ENCODE measurements around the gene PRPH2.
A peak's percentile ranks its signal among the peaks of the same experiment; 100 is the strongest.
"Not testable (repeated sequence)": the region's sequence is repeated elsewhere in the genome, so short reads cannot be mapped to it uniquely, and the experiment has no call there.

Gene PRPH2

GRCh38 chr6:42710316-42710715 is 12.1 kb downstream of the PRPH2 start:
- H3K27ac ChIP-seq = no peak overlapping the region
- no peak for TF ChIP-seq ZFX (IDR thresholded peaks at IDR 0.05; ENCODE audit: borderline replicate concordance)
- TF ChIP-seq, protein P1, sequence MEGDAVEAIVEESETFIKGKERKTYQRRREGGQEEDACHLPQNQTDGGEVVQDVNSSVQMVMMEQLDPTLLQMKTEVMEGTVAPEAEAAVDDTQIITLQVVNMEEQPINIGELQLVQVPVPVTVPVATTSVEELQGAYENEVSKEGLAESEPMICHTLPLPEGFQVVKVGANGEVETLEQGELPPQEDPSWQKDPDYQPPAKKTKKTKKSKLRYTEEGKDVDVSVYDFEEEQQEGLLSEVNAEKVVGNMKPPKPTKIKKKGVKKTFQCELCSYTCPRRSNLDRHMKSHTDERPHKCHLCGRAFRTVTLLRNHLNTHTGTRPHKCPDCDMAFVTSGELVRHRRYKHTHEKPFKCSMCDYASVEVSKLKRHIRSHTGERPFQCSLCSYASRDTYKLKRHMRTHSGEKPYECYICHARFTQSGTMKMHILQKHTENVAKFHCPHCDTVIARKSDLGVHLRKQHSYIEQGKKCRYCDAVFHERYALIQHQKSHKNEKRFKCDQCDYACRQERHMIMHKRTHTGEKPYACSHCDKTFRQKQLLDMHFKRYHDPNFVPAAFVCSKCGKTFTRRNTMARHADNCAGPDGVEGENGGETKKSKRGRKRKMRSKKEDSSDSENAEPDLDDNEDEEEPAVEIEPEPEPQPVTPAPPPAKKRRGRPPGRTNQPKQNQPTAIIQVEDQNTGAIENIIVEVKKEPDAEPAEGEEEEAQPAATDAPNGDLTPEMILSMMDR (IDR thresholded peaks at IDR 0.05) = no peak

DNA sequence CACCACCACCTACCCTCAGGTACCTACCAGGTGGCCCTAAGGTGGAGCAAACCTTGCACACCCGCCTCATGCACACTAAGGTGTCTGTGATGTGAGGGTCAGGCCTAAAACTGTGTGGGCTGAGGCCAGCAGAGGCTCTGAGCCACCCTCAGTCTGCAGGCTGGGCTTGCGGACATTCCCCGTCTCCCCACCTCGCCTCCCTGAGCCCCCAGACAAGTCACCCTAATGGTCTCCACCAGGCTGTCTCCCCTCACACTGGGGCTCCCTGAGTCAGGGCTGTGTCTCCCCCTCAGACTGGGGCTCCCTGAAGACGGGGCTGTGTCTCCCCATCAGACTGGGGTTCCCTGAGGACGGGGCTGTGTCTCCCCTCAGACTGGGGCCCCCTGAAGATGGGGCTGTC is 12.5 kb downstream of the PRPH2 start:
- no peak for TF ChIP-seq ZFX (IDR thresholded peaks at IDR 0.05; ENCODE audit: borderline replicate concordance)
- TF ChIP-seq, protein P1 (IDR thresholded peaks at IDR 0.05) = no peak
- no peak overlapping the region for H3K27ac ChIP-seq

GRCh38 chr6:42708096-42708495 is 14.3 kb downstream of the PRPH2 start:
- H3K27ac ChIP-seq = no peak overlapping the region
- TF ChIP-seq, protein P1 (IDR thresholded peaks at IDR 0.05) = no peak
- no peak for TF ChIP-seq ZFX (IDR thresholded peaks at IDR 0.05; ENCODE audit: borderline replicate concordance)

GRCh38 chr6:42707595-42707994 is 14.8 kb downstream of the PRPH2 start:
- TF ChIP-seq ZFX (IDR thresholded peaks at IDR 0.05; ENCODE audit: borderline replicate concordance) = no peak
- TF ChIP-seq, protein P1 (IDR thresholded peaks at IDR 0.05) = no peak
- H3K27ac ChIP-seq = no peak overlapping the region

DNA sequence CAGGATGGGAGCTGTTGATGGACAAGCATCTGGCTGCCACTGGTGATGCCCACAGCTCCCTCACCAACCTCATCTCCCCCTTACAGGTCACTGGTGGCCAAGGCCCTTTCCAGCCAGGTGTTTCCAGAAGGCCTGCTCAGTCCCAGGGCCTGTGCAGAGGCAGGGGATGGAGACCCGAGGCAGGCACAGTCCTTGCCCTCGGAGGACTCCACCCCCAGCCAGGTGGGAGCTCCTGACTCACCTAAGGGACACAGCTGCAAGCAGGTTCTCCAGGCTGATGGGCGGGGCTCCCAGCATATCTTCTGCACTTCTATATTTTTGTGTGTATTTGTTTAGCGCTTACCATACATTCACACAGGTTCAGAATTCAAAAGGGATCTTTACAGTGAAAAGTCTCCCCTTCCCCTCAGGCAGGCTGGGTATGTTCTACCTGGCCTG is 17.4 kb downstream of the PRPH2 start:
- peak overlapping the region; percentile 43 for H3K27ac ChIP-seq
- TF ChIP-seq, protein P1 (IDR thresholded peaks at IDR 0.05) = no peak
- no peak for TF ChIP-seq ZFX (IDR thresholded peaks at IDR 0.05; ENCODE audit: borderline replicate concordance)

DNA sequence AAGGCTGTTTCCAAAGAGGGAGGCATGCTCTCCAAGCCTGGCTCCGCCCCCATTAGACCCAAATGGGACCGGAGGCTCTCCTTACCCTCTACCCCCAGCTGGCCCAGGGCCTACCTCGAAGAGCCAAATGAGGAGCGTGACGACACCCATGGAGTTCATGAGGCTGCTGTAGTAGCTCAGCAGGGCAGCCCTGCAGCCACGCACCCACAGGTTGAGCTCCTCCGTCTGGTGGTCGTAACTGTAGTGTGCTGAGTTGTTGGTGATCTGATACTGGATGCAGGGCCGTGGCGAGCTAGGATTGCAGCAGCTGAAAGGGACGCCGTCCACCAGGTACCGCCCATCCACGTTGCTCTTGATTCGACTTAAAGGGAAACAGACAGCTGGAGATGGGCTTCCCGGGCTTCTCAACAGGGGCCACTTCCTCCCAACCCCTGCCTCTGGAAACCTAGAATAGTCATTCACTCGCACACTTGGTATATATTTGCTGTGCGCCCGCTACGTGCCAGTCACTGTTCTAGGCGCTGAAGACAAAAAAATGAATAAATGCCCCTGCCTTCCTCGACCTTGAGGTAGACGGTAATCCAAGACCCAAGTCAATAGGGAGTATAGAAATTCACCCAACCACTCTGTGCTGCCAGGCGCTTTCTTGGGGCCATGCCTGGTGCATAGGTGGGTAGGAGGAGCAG is 18.0 kb downstream of the PRPH2 start:
- H3K27ac ChIP-seq = peak overlapping the region; percentile 43
- no peak for TF ChIP-seq ZFX (IDR thresholded peaks at IDR 0.05; ENCODE audit: borderline replicate concordance)
- TF ChIP-seq, protein P1 (IDR thresholded peaks at IDR 0.05) = no peak

GRCh38 chr6:42702786-42703185 is 19.6 kb downstream of the PRPH2 start:
- not testable (repeated sequence) for H3K27ac ChIP-seq

- H3K27ac ChIP-seq = no peak overlapping the region
- TF ChIP-seq, protein P1 (IDR thresholded peaks at IDR 0.05) = no peak
- TF ChIP-seq ZFX (IDR thresholded peaks at IDR 0.05; ENCODE audit: borderline replicate concordance) = no peak
These were observed 20.2 kb downstream of the PRPH2 start for GRCh38 chr6:42702200-42702599.
